ENCODE measurements around the gene INSIG1. TPM values are rescaled to one million over a fixed set of nuclear protein-coding genes. Genes with fewer than 3 reads are reported as not detected.

INSIG1 gene
- total RNA-seq, 1 experiment from 2014 or later: 60.1 TPM

- Mint-ChIP-seq H3K27ac (ENCODE audit: unreplicated experiment) (peak overlapping the region; percentile 37), H3K27me3 (ENCODE audit: insufficient read depth, unreplicated experiment) (no peaks in the 10 kb centered on the region), H3K4me1 (ENCODE audit: low read depth, unreplicated experiment) (peaks cover 14% of the 10 kb centered on the region), H3K9me3 (ENCODE audit: unreplicated experiment) (peaks cover 11% of the 10 kb centered on the region), H3K4me3 (ENCODE audit: unreplicated experiment) (peak overlapping the region; percentile 96), H3K36me3 (ENCODE audit: insufficient read depth, unreplicated experiment) (peaks cover 53% of the 10 kb centered on the region)
- Histone ChIP-seq H3K9me3 (no peaks in the 10 kb centered on the region), H3K27me3 (replicated peaks; ENCODE audit: control insufficient read depth, insufficient read depth, low read length) (no peaks in the 10 kb centered on the region), H3K4me3 (ENCODE audit: low read depth, low read length) (peak overlapping the region; percentile 83), H3K4me1 (peaks cover 20% of the 10 kb centered on the region), H3K36me3 (ENCODE audit: control insufficient read depth, insufficient read depth, low read length) (peaks cover 10% of the 10 kb centered on the region)
- TSS peak; percentile 10 for BruUV-seq (replicated peaks)
- ChIA-PET CTCF (interaction anchor here (0.9 to 1.5 kb wide), 2 partner anchors 47 to 84 kb away, joined by 5 to 7 read pairs; no protein-coding TSS in a partner anchor), POLR2A (interaction anchor here (1.4 kb wide), 1 partner anchor 295 kb away, joined by 4 read pairs; the partner anchor contains the start of gene PAXIP1)
- intact Hi-C loops (cut with micrococcal nuclease; ENCODE audit: unreplicated experiment): loop anchor here (2.0 to 5.0 kb wide), 4 partner anchors 26 to 371 kb away; partner anchors contain the start of gene PAXIP1
- TF ChIP-seq CTCF (IDR thresholded peaks at IDR 0.05; ENCODE audit: insufficient read depth in 1 of 2, low read depth in 1 of 2, low read length in 1 of 2, severe bottlenecking in 1 of 2, unreplicated experiment in 1 of 2): no peak
- no peak for DNase-seq
These were observed 683 bp downstream of the INSIG1 start for GRCh38 chr7:155298288-155298833.

GRCh38 chr7:155298834-155299534, 1.3 kb downstream of the INSIG1 start:
- peaks cover 10% of the 10 kb centered on the region for H3K36me3 ChIP-seq (ENCODE audit: control insufficient read depth, insufficient read depth, low read length)
- H3K36me3 Mint-ChIP-seq (ENCODE audit: insufficient read depth, unreplicated experiment): peaks cover 59% of the 10 kb centered on the region
- peak overlapping the region; percentile 37 for H3K27ac Mint-ChIP-seq (ENCODE audit: unreplicated experiment)
- H3K4me1 ChIP-seq: peaks cover 20% of the 10 kb centered on the region
- H3K9me3 ChIP-seq: no peaks in the 10 kb centered on the region
- no peaks in the 10 kb centered on the region for H3K27me3 ChIP-seq (replicated peaks; ENCODE audit: control insufficient read depth, insufficient read depth, low read length)
- no peak for TF ChIP-seq CTCF (IDR thresholded peaks at IDR 0.05; ENCODE audit: insufficient read depth in 1 of 2, low read depth in 1 of 2, low read length in 1 of 2, severe bottlenecking in 1 of 2, unreplicated experiment in 1 of 2)
- ChIA-PET CTCF (interaction anchor here (1.5 kb wide), 1 partner anchor 46 kb away, joined by 7 read pairs; no protein-coding TSS in a partner anchor), POLR2A (no interaction called here)
- peaks cover 4% of the 10 kb centered on the region for H3K9me3 Mint-ChIP-seq (ENCODE audit: unreplicated experiment)
- TSS peak; percentile 29 for BruUV-seq (replicated peaks)
- H3K4me1 Mint-ChIP-seq (ENCODE audit: low read depth, unreplicated experiment): peaks cover 14% of the 10 kb centered on the region
- H3K4me3 Mint-ChIP-seq (ENCODE audit: unreplicated experiment): peak overlapping the region; percentile 96
- H3K4me3 ChIP-seq (ENCODE audit: low read depth, low read length): peak overlapping the region; percentile 83
- DNase-seq: peak; percentile 84 to 88
- no peaks in the 10 kb centered on the region for H3K27me3 Mint-ChIP-seq (ENCODE audit: insufficient read depth, unreplicated experiment)
- intact Hi-C loops (cut with micrococcal nuclease; ENCODE audit: unreplicated experiment): loop anchor here (2.0 to 5.0 kb wide), 4 partner anchors 26 to 372 kb away; partner anchors contain the start of gene PAXIP1

- Histone ChIP-seq H3K4me1 (peaks cover 20% of the 10 kb centered on the region), H3K36me3 (ENCODE audit: control insufficient read depth, insufficient read depth, low read length) (peaks cover 10% of the 10 kb centered on the region), H3K27me3 (replicated peaks; ENCODE audit: control insufficient read depth, insufficient read depth, low read length) (no peaks in the 10 kb centered on the region), H3K4me3 (ENCODE audit: low read depth, low read length) (peak overlapping the region; percentile 83), H3K9me3 (no peaks in the 10 kb centered on the region)
- peaks cover 66% of the 10 kb centered on the region for H3K36me3 Mint-ChIP-seq (ENCODE audit: insufficient read depth, unreplicated experiment)
- no peaks in the 10 kb centered on the region for H3K27me3 Mint-ChIP-seq (ENCODE audit: insufficient read depth, unreplicated experiment)
- peak overlapping the region; percentile 96 for H3K4me3 Mint-ChIP-seq (ENCODE audit: unreplicated experiment)
- peak overlapping the region; percentile 37 for H3K27ac Mint-ChIP-seq (ENCODE audit: unreplicated experiment)
- DNase-seq: no peak
- ChIA-PET CTCF (interaction anchor here (1.5 kb wide), 1 partner anchor 46 kb away, joined by 7 read pairs; no protein-coding TSS in a partner anchor), POLR2A (no interaction called here)
- intact Hi-C loops (cut with micrococcal nuclease; ENCODE audit: unreplicated experiment): loop anchor here (2.0 to 5.0 kb wide), 4 partner anchors 25 to 372 kb away; partner anchors contain the start of gene PAXIP1
- H3K4me1 Mint-ChIP-seq (ENCODE audit: low read depth, unreplicated experiment): peaks cover 14% of the 10 kb centered on the region
- no peaks in the 10 kb centered on the region for H3K9me3 Mint-ChIP-seq (ENCODE audit: unreplicated experiment)
- no TSS peak for BruUV-seq (replicated peaks)
- no peak for TF ChIP-seq CTCF (IDR thresholded peaks at IDR 0.05; ENCODE audit: insufficient read depth in 1 of 2, low read depth in 1 of 2, low read length in 1 of 2, severe bottlenecking in 1 of 2, unreplicated experiment in 1 of 2)
These were observed 2.0 kb downstream of the INSIG1 start for GRCh38 chr7:155299535-155300202.

Data from Caco-2 (cell line).